ENCODE results near the gene HMGN2. TPM values are rescaled to one million over a fixed set of nuclear protein-coding genes. Genes with fewer than 3 reads are reported as not detected.

Gene HMGN2
- total RNA-seq, 2 donors from 2014 or later: 264 to 385 TPM

- DNase-seq (ENCODE audit: low spot score): no peak
- no peaks in the 10 kb centered on the region for H3K9me3 ChIP-seq
- 92% methylated on average over 5 of the region's 5 CpGs for WGBS
- no peaks in the 10 kb centered on the region for H3K27me3 ChIP-seq (replicated peaks; ENCODE audit: insufficient read depth)
- no peak overlapping the region for H3K27ac ChIP-seq
- TF ChIP-seq POLR2A (IDR thresholded peaks at IDR 0.05) (no peak), CTCF (IDR thresholded peaks at IDR 0.05) (no peak), POLR2AphosphoS5 (IDR thresholded peaks at IDR 0.05) (no peak)
- H3K4me3 ChIP-seq: no peak overlapping the region
- H3K36me3 ChIP-seq: peaks cover 0 to under 1% of the 10 kb centered on the region in 2 donors
- H3K4me1 ChIP-seq (replicated peaks): no peaks in the 10 kb centered on the region
- intact Hi-C loops (cut with DNase I): no loop called here
Measured at GRCh38 chr1:26452459-26453183, 19.6 kb upstream of the HMGN2 start.

GRCh38 chr1:26459148-26459547, 13.1 kb upstream of the HMGN2 start:
- Histone ChIP-seq H3K4me1 (replicated peaks) (no peaks in the 10 kb centered on the region), H3K27me3 (replicated peaks; ENCODE audit: insufficient read depth) (no peaks in the 10 kb centered on the region), H3K36me3 (no peaks in the 10 kb centered on the region), H3K27ac (no peak overlapping the region), H3K9me3 (no peaks in the 10 kb centered on the region), H3K4me3 (no peak overlapping the region)
- no peak for DNase-seq (ENCODE audit: low spot score)
- WGBS: 97% methylated on average over 1 of the region's 1 CpG
- intact Hi-C loops (cut with DNase I): no loop called here
- TF ChIP-seq POLR2A (IDR thresholded peaks at IDR 0.05) (no peak), POLR2AphosphoS5 (IDR thresholded peaks at IDR 0.05) (no peak), CTCF (IDR thresholded peaks at IDR 0.05) (no peak)

GRCh38 chr1:26459573-26460031, 12.6 kb upstream of the HMGN2 start:
- H3K27me3 ChIP-seq (replicated peaks; ENCODE audit: insufficient read depth): no peaks in the 10 kb centered on the region
- WGBS: 74% methylated on average over 3 of the region's 3 CpGs
- intact Hi-C loops (cut with DNase I): no loop called here
- H3K4me3 ChIP-seq: no peak overlapping the region
- TF ChIP-seq POLR2A (IDR thresholded peaks at IDR 0.05): no peak
- H3K4me1 ChIP-seq (replicated peaks): no peaks in the 10 kb centered on the region
- H3K36me3 ChIP-seq: no peaks in the 10 kb centered on the region
- no peaks in the 10 kb centered on the region for H3K9me3 ChIP-seq
- H3K27ac ChIP-seq: no peak overlapping the region
- no peak for DNase-seq (ENCODE audit: low spot score)

GRCh38 chr1:26468911-26469310, 3.3 kb upstream of the HMGN2 start:
- Histone ChIP-seq H3K27ac (no peak overlapping the region), H3K4me1 (replicated peaks) (no peaks in the 10 kb centered on the region), H3K4me3 (no peak overlapping the region), H3K9me3 (no peaks in the 10 kb centered on the region), H3K36me3 (no peaks in the 10 kb centered on the region), H3K27me3 (replicated peaks; ENCODE audit: insufficient read depth) (no peaks in the 10 kb centered on the region)
- no peak for TF ChIP-seq POLR2AphosphoS5 (IDR thresholded peaks at IDR 0.05)
- no peak for TF ChIP-seq POLR2A (IDR thresholded peaks at IDR 0.05)
- TF ChIP-seq CTCF (IDR thresholded peaks at IDR 0.05): no peak
- 51% methylated on average over 10 of the region's 10 CpGs for WGBS
- DNase-seq (ENCODE audit: low spot score): peak; percentile 16
- intact Hi-C loops (cut with DNase I): no loop called here

GRCh38 chr1:26469558-26469957, 2.7 kb upstream of the HMGN2 start:
- WGBS: 71% methylated on average over 5 of the region's 5 CpGs
- Histone ChIP-seq H3K36me3 (no peaks in the 10 kb centered on the region), H3K4me3 (no peak overlapping the region), H3K27me3 (replicated peaks; ENCODE audit: insufficient read depth) (no peaks in the 10 kb centered on the region), H3K27ac (no peak overlapping the region), H3K4me1 (replicated peaks) (no peaks in the 10 kb centered on the region), H3K9me3 (no peaks in the 10 kb centered on the region)
- intact Hi-C loops (cut with DNase I): no loop called here
- TF ChIP-seq POLR2AphosphoS5 (IDR thresholded peaks at IDR 0.05) (no peak), CTCF (IDR thresholded peaks at IDR 0.05) (no peak), POLR2A (IDR thresholded peaks at IDR 0.05) (no peak)
- DNase-seq (ENCODE audit: low spot score): no peak

Data from prostate gland (tissue), 2 donors.